IgD-negative memory B cell (primary cell): ENCODE results near the gene SETDB2. TPM values are rescaled to one million over a fixed set of nuclear protein-coding genes. Genes with fewer than 3 reads are reported as not detected.

ENCODE experiments used
- H3K27ac Mint-ChIP-seq, 3 donors: one replicate each; pipeline ENCODE4 v1.8.0; 2020 to 2022; ENCODE audit warnings: mild to moderate bottlenecking in 3 of 3, mixed read lengths in 3 of 3, moderate library complexity in 1 of 3
- H3K27me3 Mint-ChIP-seq: one replicate; pipeline ENCODE4 v1.8.0; 2021; ENCODE audit warnings: mixed read lengths
- H3K36me3 Mint-ChIP-seq: one replicate; pipeline ENCODE4 v1.8.0; 2020; ENCODE audit warnings: mild to moderate bottlenecking, mixed read lengths
- H3K4me1 Mint-ChIP-seq, 3 donors: one replicate each; pipeline ENCODE4 v1.8.0; 2020 to 2022; ENCODE audit warnings: mixed read lengths in 3 of 3, mild to moderate bottlenecking in 1 of 3
- H3K4me3 Mint-ChIP-seq, 4 donors: one replicate each; pipeline ENCODE4 v1.8.0; 2020 to 2022; ENCODE audit warnings: mild to moderate bottlenecking in 4 of 4, mixed read lengths in 4 of 4, moderate library complexity in 3 of 4
- H3K9me3 Mint-ChIP-seq, 3 donors: one replicate each; pipeline ENCODE4 v1.8.0; 2020 to 2021; ENCODE audit warnings: mixed read lengths in 3 of 3, mild to moderate bottlenecking in 1 of 3
- polyA plus RNA-seq: library from polyadenylated mRNA; unstranded; fragments of 300-500 nt; fragmentation: Illumina TruSeq; gene quantifications from one replicate; pipeline ENCODE4 v1.2.3, GENCODE V29; 2021

The SETDB2 gene
- polyA plus RNA-seq, 1 donor from 2014 or later: 15.0 TPM

- Mint-ChIP-seq H3K27ac (no peak overlapping the region), H3K36me3 (no peaks in the 10 kb centered on the region)
These were observed 31.3 kb upstream of the SETDB2 start for GRCh38 chr13:49412749-49413148.

GRCh38 chr13:49417161-49417560 is 26.9 kb upstream of the SETDB2 start:
- no peaks in the 10 kb centered on the region for H3K9me3 Mint-ChIP-seq
- H3K27ac Mint-ChIP-seq: peak overlapping the region in 1 of 3 donors; percentile 8
- no peak overlapping the region for H3K4me3 Mint-ChIP-seq
- H3K4me1 Mint-ChIP-seq: no peaks in the 10 kb centered on the region
- peaks cover 1% of the 10 kb centered on the region for H3K27me3 Mint-ChIP-seq
- H3K36me3 Mint-ChIP-seq: no peaks in the 10 kb centered on the region

More at GRCh38 chr13:49412749-49413148, 31.3 kb upstream of the SETDB2 start:
- peaks cover 1% of the 10 kb centered on the region for H3K27me3 Mint-ChIP-seq
- H3K4me3 Mint-ChIP-seq: no peak overlapping the region
- H3K9me3 Mint-ChIP-seq: no peaks in the 10 kb centered on the region
- peaks cover 0 to 1% (median 0%) of the 10 kb centered on the region in 3 donors for H3K4me1 Mint-ChIP-seq

GRCh38 chr13:49418206-49418605 is 25.9 kb upstream of the SETDB2 start:
- Mint-ChIP-seq H3K4me1 (no peaks in the 10 kb centered on the region), H3K4me3 (no peak overlapping the region), H3K36me3 (no peaks in the 10 kb centered on the region), H3K27ac (no peak overlapping the region), H3K9me3 (no peaks in the 10 kb centered on the region), H3K27me3 (peaks cover 1% of the 10 kb centered on the region)

- Mint-ChIP-seq H3K27me3 (no peaks in the 10 kb centered on the region), H3K36me3 (peaks cover 2% of the 10 kb centered on the region), H3K4me3 (no peak overlapping the region), H3K27ac (peak overlapping the region in 1 of 3 donors; percentile 27), H3K9me3 (no peaks in the 10 kb centered on the region), H3K4me1 (no peaks in the 10 kb centered on the region)
These were observed 24.8 kb upstream of the SETDB2 start for GRCh38 chr13:49419276-49419675.

- peaks cover 2% of the 10 kb centered on the region for H3K36me3 Mint-ChIP-seq
- no peak overlapping the region for H3K4me3 Mint-ChIP-seq
- no peaks in the 10 kb centered on the region for H3K4me1 Mint-ChIP-seq
- H3K9me3 Mint-ChIP-seq: no peaks in the 10 kb centered on the region
- H3K27me3 Mint-ChIP-seq: no peaks in the 10 kb centered on the region
- no peak overlapping the region for H3K27ac Mint-ChIP-seq
These were observed 22.7 kb upstream of the SETDB2 start for GRCh38 chr13:49421391-49421790.

GRCh38 chr13:49424011-49424560 is 20.0 kb upstream of the SETDB2 start:
- Mint-ChIP-seq H3K9me3 (no peaks in the 10 kb centered on the region), H3K36me3 (peaks cover 6% of the 10 kb centered on the region), H3K4me3 (no peak overlapping the region), H3K4me1 (no peaks in the 10 kb centered on the region), H3K27ac (no peak overlapping the region), H3K27me3 (no peaks in the 10 kb centered on the region)

GRCh38 chr13:49428041-49428763 is 15.9 kb upstream of the SETDB2 start:
- H3K27ac Mint-ChIP-seq: no peak overlapping the region
- no peak overlapping the region for H3K4me3 Mint-ChIP-seq
- H3K9me3 Mint-ChIP-seq: no peaks in the 10 kb centered on the region
- peaks cover 8% of the 10 kb centered on the region for H3K36me3 Mint-ChIP-seq
- H3K27me3 Mint-ChIP-seq: no peaks in the 10 kb centered on the region
- no peaks in the 10 kb centered on the region for H3K4me1 Mint-ChIP-seq

- no peaks in the 10 kb centered on the region for H3K4me1 Mint-ChIP-seq
- H3K4me3 Mint-ChIP-seq: no peak overlapping the region
- no peaks in the 10 kb centered on the region for H3K27me3 Mint-ChIP-seq
- peaks cover 9% of the 10 kb centered on the region for H3K36me3 Mint-ChIP-seq
- no peaks in the 10 kb centered on the region for H3K9me3 Mint-ChIP-seq
- H3K27ac Mint-ChIP-seq: no peak overlapping the region
These were observed 15.0 kb upstream of the SETDB2 start for GRCh38 chr13:49429121-49429520.

- no peaks in the 10 kb centered on the region for H3K9me3 Mint-ChIP-seq
- peaks cover 8 to 12% (median 10%) of the 10 kb centered on the region in 3 donors for H3K4me1 Mint-ChIP-seq
- peaks cover 5% of the 10 kb centered on the region for H3K36me3 Mint-ChIP-seq
- H3K27me3 Mint-ChIP-seq: no peaks in the 10 kb centered on the region
- H3K4me3 Mint-ChIP-seq: no peak overlapping the region
- H3K27ac Mint-ChIP-seq: no peak overlapping the region
These were observed 8.1 kb upstream of the SETDB2 start for GRCh38 chr13:49435992-49436391.

- Mint-ChIP-seq H3K27me3 (no peaks in the 10 kb centered on the region), H3K36me3 (peaks cover 5% of the 10 kb centered on the region), H3K9me3 (no peaks in the 10 kb centered on the region), H3K4me1 (peaks cover 8 to 15% (median 10%) of the 10 kb centered on the region in 3 donors), H3K4me3 (no peak overlapping the region), H3K27ac (no peak overlapping the region)
These were observed 7.2 kb upstream of the SETDB2 start for GRCh38 chr13:49436890-49437289.

GRCh38 chr13:49437705-49438104 is 6.4 kb upstream of the SETDB2 start:
- H3K36me3 Mint-ChIP-seq: peaks cover 4% of the 10 kb centered on the region

GRCh38 chr13:49439609-49440008 is 4.5 kb upstream of the SETDB2 start:
- Mint-ChIP-seq H3K27me3 (no peaks in the 10 kb centered on the region), H3K9me3 (no peaks in the 10 kb centered on the region), H3K27ac (no peak overlapping the region), H3K4me1 (peaks cover 12 to 28% (median 17%) of the 10 kb centered on the region in 3 donors), H3K4me3 (peak overlapping the region in 1 of 4 donors; percentile 7), H3K36me3 (no peaks in the 10 kb centered on the region)

More at GRCh38 chr13:49437705-49438104, 6.4 kb upstream of the SETDB2 start:
- Mint-ChIP-seq H3K9me3 (no peaks in the 10 kb centered on the region), H3K4me1 (peaks cover 8 to 24% (median 10%) of the 10 kb centered on the region in 3 donors), H3K27ac (no peak overlapping the region), H3K27me3 (no peaks in the 10 kb centered on the region), H3K4me3 (no peak overlapping the region)

- Mint-ChIP-seq H3K9me3 (no peaks in the 10 kb centered on the region), H3K36me3 (peaks cover 2% of the 10 kb centered on the region), H3K4me1 (peaks cover 18 to 36% (median 27%) of the 10 kb centered on the region in 3 donors), H3K4me3 (peak overlapping the region in 2 of 4 donors; percentile 54 to 57), H3K27me3 (no peaks in the 10 kb centered on the region), H3K27ac (no peak overlapping the region)
These were observed 2.8 kb upstream of the SETDB2 start for GRCh38 chr13:49441312-49441711.

- Mint-ChIP-seq H3K4me3 (peak overlapping the region in 2 of 4 donors; percentile 37 to 57), H3K27ac (peak overlapping the region in 1 of 3 donors; percentile 19), H3K9me3 (no peaks in the 10 kb centered on the region), H3K36me3 (peaks cover 2% of the 10 kb centered on the region), H3K4me1 (peaks cover 18 to 38% (median 30%) of the 10 kb centered on the region in 3 donors), H3K27me3 (no peaks in the 10 kb centered on the region)
These were observed 2.2 kb upstream of the SETDB2 start for GRCh38 chr13:49441846-49442245.

GRCh38 chr13:49443357-49443703 is 744 bp upstream of the SETDB2 start:
- Mint-ChIP-seq H3K4me1 (peaks cover 24 to 46% (median 38%) of the 10 kb centered on the region in 3 donors), H3K36me3 (peaks cover 2% of the 10 kb centered on the region), H3K27ac (peak overlapping the region; percentile 91 to 100 (median 98)), H3K9me3 (no peaks in the 10 kb centered on the region), H3K27me3 (no peaks in the 10 kb centered on the region), H3K4me3 (peak overlapping the region; percentile 92 to 98 (median 97))
